Measurements from ENCODE around the gene DHFR2.

DNA sequence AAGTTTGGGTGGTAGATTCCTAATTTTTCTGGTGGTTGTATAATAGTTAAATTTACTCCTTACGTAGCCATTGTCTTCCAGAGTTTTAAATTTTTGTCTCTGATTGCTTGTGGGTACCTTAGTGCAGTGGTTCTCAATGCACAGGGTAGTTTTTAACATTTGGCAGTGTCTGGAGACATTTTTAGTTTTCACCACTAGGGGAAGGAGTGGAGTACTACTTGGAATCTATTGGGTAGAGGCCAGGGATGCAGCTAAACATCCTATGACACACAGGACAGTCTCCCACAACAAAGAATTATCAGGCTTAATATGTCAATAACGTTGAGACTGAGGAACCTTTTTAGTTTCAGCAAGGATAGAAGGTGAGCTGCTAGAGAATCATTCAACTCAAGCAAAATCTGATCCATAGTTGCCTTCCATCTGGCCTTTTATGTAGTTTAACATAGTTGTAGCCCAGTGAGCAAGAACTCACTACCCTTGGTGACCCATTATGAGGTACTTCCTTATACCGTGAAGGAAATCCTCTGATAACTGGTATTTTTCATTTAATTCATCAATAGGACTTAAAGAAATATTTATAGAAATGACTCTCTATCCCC is 25.7 kb downstream of the DHFR2 start:
- TF ChIP-seq CTCF (IDR thresholded peaks at IDR 0.05): peak in 4 of 6 experiments; percentile 4 to 43 (median 28)
- no peak for TF ChIP-seq POLR2A (IDR thresholded peaks at IDR 0.05)

Measured in thyroid gland (tissue), 4 donors.